ENCODE data around the gene TMEM79.
A peak's percentile ranks its signal among the peaks of the same experiment; 100 is the strongest.

Gene TMEM79

GRCh38 chr1:156247460-156248322 lies 36.4 kb upstream of the TMEM79 start, which contains the start of gene PAQR6:
PAQR6 (minus strand) TSS chr1:156248056; CDS start chr1:156246731, 1,325 bp downstream.
- Histone ChIP-seq H3K27me3 (replicated peaks; ENCODE audit: control insufficient read depth, insufficient read depth, low read length) (peaks cover 7% of the 10 kb centered on the region), H3K9me3 (ENCODE audit: control insufficient read depth, low read length) (no peaks in the 10 kb centered on the region), H3K36me3 (ENCODE audit: control insufficient read depth, insufficient read depth, low read length, severe bottlenecking) (peaks cover 38% of the 10 kb centered on the region), H3K4me3 (ENCODE audit: low read length) (no peak within 1 kb of the TSS), H3K9ac (ENCODE audit: low read length) (no peak within 1 kb of the TSS), H3K4me1 (ENCODE audit: control insufficient read depth, insufficient read depth, low read length) (peaks cover 11% of the 10 kb centered on the region)
- DNase-seq (ENCODE audit: low read depth): no peak

- no peaks in the 10 kb centered on the region for H3K9me3 ChIP-seq (ENCODE audit: control insufficient read depth, low read length)
- H3K4me1 ChIP-seq (ENCODE audit: control insufficient read depth, insufficient read depth, low read length): peaks cover 11% of the 10 kb centered on the region
- peaks cover 7% of the 10 kb centered on the region for H3K27me3 ChIP-seq (replicated peaks; ENCODE audit: control insufficient read depth, insufficient read depth, low read length)
- no peak overlapping the region for H3K9ac ChIP-seq (ENCODE audit: low read length)
- H3K36me3 ChIP-seq (ENCODE audit: control insufficient read depth, insufficient read depth, low read length, severe bottlenecking): peaks cover 44% of the 10 kb centered on the region
- DNase-seq (ENCODE audit: low read depth): no peak
- H3K4me3 ChIP-seq (ENCODE audit: low read length): no peak overlapping the region
Observed at GRCh38 chr1:156248323-156248683, 35.8 kb upstream of the TMEM79 start.

GRCh38 chr1:156249593-156249992 lies 34.5 kb upstream of the TMEM79 start:
- H3K27me3 ChIP-seq (replicated peaks; ENCODE audit: control insufficient read depth, insufficient read depth, low read length): peaks cover 7% of the 10 kb centered on the region
- H3K9ac ChIP-seq (ENCODE audit: low read length): no peak overlapping the region
- H3K4me1 ChIP-seq (ENCODE audit: control insufficient read depth, insufficient read depth, low read length): peaks cover 11% of the 10 kb centered on the region
- H3K4me3 ChIP-seq (ENCODE audit: low read length): no peak overlapping the region
- peaks cover 57% of the 10 kb centered on the region for H3K36me3 ChIP-seq (ENCODE audit: control insufficient read depth, insufficient read depth, low read length, severe bottlenecking)
- no peaks in the 10 kb centered on the region for H3K9me3 ChIP-seq (ENCODE audit: control insufficient read depth, low read length)
- no peak for DNase-seq (ENCODE audit: low read depth)

- Histone ChIP-seq H3K27me3 (replicated peaks; ENCODE audit: control insufficient read depth, insufficient read depth, low read length) (no peaks in the 10 kb centered on the region), H3K9ac (ENCODE audit: low read length) (no peak overlapping the region), H3K4me3 (ENCODE audit: low read length) (no peak overlapping the region), H3K9me3 (ENCODE audit: control insufficient read depth, low read length) (no peaks in the 10 kb centered on the region), H3K36me3 (ENCODE audit: control insufficient read depth, insufficient read depth, low read length, severe bottlenecking) (peaks cover 69% of the 10 kb centered on the region), H3K4me1 (ENCODE audit: control insufficient read depth, insufficient read depth, low read length) (peaks cover 8% of the 10 kb centered on the region)
- no peak for DNase-seq (ENCODE audit: low read depth)
Observed at GRCh38 chr1:156251527-156251926, 32.6 kb upstream of the TMEM79 start.

- Histone ChIP-seq H3K4me3 (ENCODE audit: low read length) (no peak overlapping the region), H3K9me3 (ENCODE audit: control insufficient read depth, low read length) (no peaks in the 10 kb centered on the region), H3K27me3 (replicated peaks; ENCODE audit: control insufficient read depth, insufficient read depth, low read length) (no peaks in the 10 kb centered on the region), H3K4me1 (ENCODE audit: control insufficient read depth, insufficient read depth, low read length) (no peaks in the 10 kb centered on the region), H3K36me3 (ENCODE audit: control insufficient read depth, insufficient read depth, low read length, severe bottlenecking) (peaks cover 91% of the 10 kb centered on the region), H3K9ac (ENCODE audit: low read length) (no peak overlapping the region)
- no peak for DNase-seq (ENCODE audit: low read depth)
Observed at GRCh38 chr1:156253634-156254033, 30.5 kb upstream of the TMEM79 start.

GRCh38 chr1:156257711-156258110 lies 26.4 kb upstream of the TMEM79 start:
- H3K9me3 ChIP-seq (ENCODE audit: control insufficient read depth, low read length): no peaks in the 10 kb centered on the region
- no peak overlapping the region for H3K4me3 ChIP-seq (ENCODE audit: low read length)
- DNase-seq (ENCODE audit: low read depth): no peak
- H3K9ac ChIP-seq (ENCODE audit: low read length): no peak overlapping the region
- no peaks in the 10 kb centered on the region for H3K27me3 ChIP-seq (replicated peaks; ENCODE audit: control insufficient read depth, insufficient read depth, low read length)
- peaks cover 6% of the 10 kb centered on the region for H3K4me1 ChIP-seq (ENCODE audit: control insufficient read depth, insufficient read depth, low read length)
- peaks cover 86% of the 10 kb centered on the region for H3K36me3 ChIP-seq (ENCODE audit: control insufficient read depth, insufficient read depth, low read length, severe bottlenecking)

- no peak overlapping the region for H3K9ac ChIP-seq (ENCODE audit: low read length)
- H3K4me1 ChIP-seq (ENCODE audit: control insufficient read depth, insufficient read depth, low read length): peaks cover 13% of the 10 kb centered on the region
- no peak overlapping the region for H3K4me3 ChIP-seq (ENCODE audit: low read length)
- no peak for DNase-seq (ENCODE audit: low read depth)
- peaks cover 86% of the 10 kb centered on the region for H3K36me3 ChIP-seq (ENCODE audit: control insufficient read depth, insufficient read depth, low read length, severe bottlenecking)
- H3K27me3 ChIP-seq (replicated peaks; ENCODE audit: control insufficient read depth, insufficient read depth, low read length): no peaks in the 10 kb centered on the region
- H3K9me3 ChIP-seq (ENCODE audit: control insufficient read depth, low read length): no peaks in the 10 kb centered on the region
Observed at GRCh38 chr1:156258859-156259258, 25.3 kb upstream of the TMEM79 start.

- Histone ChIP-seq H3K9ac (ENCODE audit: low read length) (no peak overlapping the region), H3K4me3 (ENCODE audit: low read length) (no peak overlapping the region), H3K4me1 (ENCODE audit: control insufficient read depth, insufficient read depth, low read length) (peaks cover 13% of the 10 kb centered on the region), H3K36me3 (ENCODE audit: control insufficient read depth, insufficient read depth, low read length, severe bottlenecking) (peaks cover 85% of the 10 kb centered on the region), H3K27me3 (replicated peaks; ENCODE audit: control insufficient read depth, insufficient read depth, low read length) (no peaks in the 10 kb centered on the region), H3K9me3 (ENCODE audit: control insufficient read depth, low read length) (no peaks in the 10 kb centered on the region)
- no peak for DNase-seq (ENCODE audit: low read depth)
Observed at GRCh38 chr1:156259805-156260204, 24.3 kb upstream of the TMEM79 start.

GRCh38 chr1:156260896-156261295 lies 23.2 kb upstream of the TMEM79 start:
- Histone ChIP-seq H3K4me1 (ENCODE audit: control insufficient read depth, insufficient read depth, low read length) (peaks cover 13% of the 10 kb centered on the region), H3K36me3 (ENCODE audit: control insufficient read depth, insufficient read depth, low read length, severe bottlenecking) (peaks cover 90% of the 10 kb centered on the region), H3K9ac (ENCODE audit: low read length) (no peak overlapping the region), H3K4me3 (ENCODE audit: low read length) (no peak overlapping the region), H3K9me3 (ENCODE audit: control insufficient read depth, low read length) (no peaks in the 10 kb centered on the region), H3K27me3 (replicated peaks; ENCODE audit: control insufficient read depth, insufficient read depth, low read length) (no peaks in the 10 kb centered on the region)
- no peak for DNase-seq (ENCODE audit: low read depth)

GRCh38 chr1:156262461-156263287 lies 21.5 kb upstream of the TMEM79 start:
- Histone ChIP-seq H3K27me3 (replicated peaks; ENCODE audit: control insufficient read depth, insufficient read depth, low read length) (no peaks in the 10 kb centered on the region), H3K4me3 (ENCODE audit: low read length) (peak overlapping the region; percentile 35), H3K36me3 (ENCODE audit: control insufficient read depth, insufficient read depth, low read length, severe bottlenecking) (peaks cover 90% of the 10 kb centered on the region), H3K9ac (ENCODE audit: low read length) (no peak overlapping the region), H3K4me1 (ENCODE audit: control insufficient read depth, insufficient read depth, low read length) (peaks cover 13% of the 10 kb centered on the region), H3K9me3 (ENCODE audit: control insufficient read depth, low read length) (no peaks in the 10 kb centered on the region)
- DNase-seq (ENCODE audit: low read depth): peak; percentile 67

GRCh38 chr1:156263288-156263655 lies 20.9 kb upstream of the TMEM79 start:
- Histone ChIP-seq H3K9ac (ENCODE audit: low read length) (no peak overlapping the region), H3K4me3 (ENCODE audit: low read length) (no peak overlapping the region), H3K4me1 (ENCODE audit: control insufficient read depth, insufficient read depth, low read length) (peaks cover 13% of the 10 kb centered on the region), H3K9me3 (ENCODE audit: control insufficient read depth, low read length) (no peaks in the 10 kb centered on the region), H3K27me3 (replicated peaks; ENCODE audit: control insufficient read depth, insufficient read depth, low read length) (no peaks in the 10 kb centered on the region), H3K36me3 (ENCODE audit: control insufficient read depth, insufficient read depth, low read length, severe bottlenecking) (peaks cover 90% of the 10 kb centered on the region)
- no peak for DNase-seq (ENCODE audit: low read depth)
